ENCODE data around the gene EXTL1.
A peak's percentile ranks its signal among the peaks of the same experiment; 100 is the strongest.

EXTL1 gene

DNA sequence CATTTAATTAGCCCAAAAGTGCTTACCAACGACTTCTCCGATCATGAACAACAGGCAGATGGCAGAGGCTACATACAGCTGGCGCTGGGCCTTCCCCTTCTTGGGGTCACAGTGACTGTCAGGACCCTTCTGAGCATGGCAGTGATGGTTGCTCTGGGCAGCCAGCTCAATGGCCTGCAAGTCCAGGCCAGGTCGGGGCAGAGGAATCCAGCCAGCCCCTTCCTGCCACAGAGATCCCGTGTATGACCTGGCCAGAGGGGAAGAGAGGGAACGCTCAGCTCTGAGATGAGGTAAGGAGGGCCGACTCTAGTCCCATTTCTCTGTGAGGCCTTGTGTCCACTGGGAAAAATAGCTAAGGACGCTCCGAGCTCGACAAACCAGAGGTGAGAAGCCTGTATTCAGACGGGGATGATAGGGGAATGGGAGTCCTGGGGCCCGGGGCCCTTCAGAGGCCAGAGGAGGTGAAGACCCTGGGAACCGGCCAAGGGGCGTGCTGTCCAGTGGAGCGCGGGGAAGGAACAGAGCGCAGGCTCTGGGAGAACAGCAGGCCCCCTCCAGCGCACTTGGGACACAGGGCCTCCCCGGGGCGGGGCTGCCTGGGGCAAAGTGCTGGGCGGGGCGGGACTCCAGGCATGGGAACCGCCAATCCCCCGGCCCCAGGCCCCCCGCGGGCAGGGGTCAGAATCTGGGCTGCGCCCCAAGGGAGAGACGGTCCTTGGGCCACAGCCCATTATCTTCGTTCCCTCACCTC is 23.6 kb downstream of the EXTL1 start:
- DNase-seq = no peak

DNA sequence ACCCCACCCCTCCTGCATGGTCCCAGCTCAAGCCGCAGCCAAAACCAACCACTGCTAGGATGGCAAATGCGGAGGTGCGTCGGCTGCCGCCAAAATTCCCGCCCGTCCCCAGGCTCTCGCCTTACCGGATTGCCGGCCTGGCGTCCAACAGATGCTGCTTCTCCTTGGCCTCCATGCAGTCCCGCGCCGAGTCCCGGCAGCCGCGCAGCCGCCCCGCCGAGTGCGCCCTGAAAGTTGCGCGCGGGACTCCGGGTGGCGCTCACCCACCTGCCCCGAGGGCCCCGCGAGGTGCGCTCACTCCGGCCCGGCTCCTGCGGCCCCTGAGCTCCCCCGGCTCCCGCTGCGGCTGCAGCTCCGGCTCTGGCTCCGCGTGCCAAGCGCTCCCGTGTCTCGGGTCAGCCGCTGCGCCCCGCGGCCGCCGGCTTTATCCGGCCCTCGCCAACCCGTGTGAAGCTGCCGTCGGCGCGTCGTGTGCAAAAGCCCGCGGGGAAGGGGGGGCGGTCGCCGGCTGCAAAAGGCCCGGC is 24.2 kb downstream of the EXTL1 start, which contains the start of gene SLC30A2:
TSS of gene SLC30A2 (minus strand) at position 397 of the 524 bp plus-strand sequence. CDS start at position 175, 222 bp downstream.
- peak in 1 of 2 donors; percentile 15 for DNase-seq

DNA sequence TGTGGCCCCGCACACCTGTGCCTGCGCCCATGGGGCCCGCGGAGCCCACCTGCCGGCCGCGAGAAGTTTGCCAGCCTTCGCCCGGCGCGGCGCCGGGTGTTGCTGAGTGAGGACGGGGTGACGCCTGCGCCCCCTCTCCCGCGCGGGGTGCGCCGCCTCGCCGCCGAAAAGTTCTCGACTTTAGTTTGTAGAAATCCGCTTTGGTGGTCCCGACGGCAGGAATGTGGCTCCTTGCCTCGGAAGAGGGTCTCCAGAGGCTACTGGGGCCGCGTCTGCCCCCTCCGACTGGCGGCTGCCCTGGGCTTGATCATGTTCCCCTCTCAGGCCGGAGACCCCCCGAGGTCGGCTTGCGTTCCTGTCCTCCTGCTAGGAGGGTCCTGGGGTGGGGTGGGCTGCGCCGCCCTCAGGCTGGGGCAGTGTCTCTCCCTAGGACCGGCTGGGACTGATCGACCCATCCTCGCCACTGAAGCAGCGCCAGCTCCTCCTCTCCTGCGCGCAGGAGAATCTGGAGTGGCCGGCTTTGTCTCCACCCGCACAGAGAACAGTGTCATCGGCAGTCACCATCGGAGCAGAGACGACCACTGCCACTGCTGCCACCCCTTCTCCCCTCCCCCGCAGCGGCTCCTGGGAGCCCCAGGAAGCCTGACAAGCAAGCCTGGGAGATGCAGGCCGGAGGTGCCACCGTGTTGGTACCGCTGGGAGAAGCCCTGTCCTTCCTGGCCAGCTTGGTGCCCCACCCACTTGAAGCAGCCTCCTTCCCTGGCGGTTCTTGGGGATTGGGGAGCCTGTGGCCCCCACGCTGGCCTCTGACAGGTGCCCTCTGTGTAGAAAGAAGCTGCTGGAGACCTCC is 24.9 kb downstream of the EXTL1 start:
- DNase-seq = no peak

DNA sequence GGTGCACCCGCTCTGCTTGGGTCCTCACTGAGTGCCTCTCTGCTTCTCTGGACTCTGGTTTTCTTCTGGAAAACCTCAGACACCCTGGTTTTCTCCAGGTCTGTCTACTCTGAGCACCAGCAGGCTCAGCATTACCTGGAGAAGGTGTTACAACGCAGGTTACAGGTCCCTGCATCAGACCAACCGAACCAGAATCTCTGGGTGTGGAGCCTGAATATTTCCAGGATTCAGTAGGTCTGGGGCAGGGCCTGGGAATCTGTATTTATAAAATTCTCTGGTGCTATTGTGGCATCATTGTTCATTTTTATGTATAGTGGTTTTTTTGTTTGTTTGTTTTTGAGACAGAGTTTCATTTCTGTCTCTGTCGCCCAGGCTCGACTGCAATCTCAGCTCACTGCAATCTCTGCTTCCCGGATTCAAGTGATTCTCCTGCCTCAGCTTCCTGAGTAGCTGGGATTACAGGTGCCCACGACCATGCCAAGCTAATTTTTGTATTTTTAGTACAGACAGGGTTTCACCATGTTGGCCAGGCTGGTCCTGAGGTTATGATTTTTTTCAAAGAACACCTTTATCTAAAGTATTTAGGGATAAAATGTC is 25.8 kb downstream of the EXTL1 start:
- no peak for DNase-seq

DNA sequence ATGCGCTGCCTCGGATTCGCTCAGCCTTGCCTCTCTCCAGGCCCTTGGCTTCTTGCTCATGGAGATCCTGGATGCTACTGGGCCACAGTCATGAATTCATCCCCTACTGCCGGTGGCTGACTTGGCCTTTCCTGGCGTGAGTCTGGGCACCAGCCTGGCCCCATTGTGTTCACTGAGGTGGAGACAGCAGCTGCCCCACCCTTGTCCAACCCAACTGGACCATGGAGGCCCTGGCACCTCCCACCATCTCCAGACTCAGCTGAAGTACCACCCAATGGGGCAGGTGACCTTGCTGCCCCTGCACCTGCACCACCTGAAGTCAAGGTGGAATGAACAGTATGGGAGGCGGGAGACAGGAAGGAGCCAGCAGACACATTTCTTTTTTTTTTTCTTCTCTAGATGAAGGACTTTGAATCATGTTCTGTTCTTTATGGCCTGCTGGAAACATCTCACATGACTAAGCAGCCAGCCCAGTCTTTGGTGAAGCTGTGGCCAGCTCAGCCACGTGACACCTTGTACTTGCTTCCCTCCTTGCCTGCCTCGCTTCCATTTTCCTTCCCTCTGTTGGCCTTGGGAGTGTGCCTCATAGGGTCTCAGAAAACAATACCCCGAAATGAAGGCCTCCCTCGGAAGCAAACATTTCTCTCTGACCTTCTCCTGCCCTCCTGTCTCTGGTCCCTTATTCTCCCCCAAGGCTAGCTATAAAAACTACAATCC is 28.1 kb downstream of the EXTL1 start:
- DNase-seq = no peak

DNA sequence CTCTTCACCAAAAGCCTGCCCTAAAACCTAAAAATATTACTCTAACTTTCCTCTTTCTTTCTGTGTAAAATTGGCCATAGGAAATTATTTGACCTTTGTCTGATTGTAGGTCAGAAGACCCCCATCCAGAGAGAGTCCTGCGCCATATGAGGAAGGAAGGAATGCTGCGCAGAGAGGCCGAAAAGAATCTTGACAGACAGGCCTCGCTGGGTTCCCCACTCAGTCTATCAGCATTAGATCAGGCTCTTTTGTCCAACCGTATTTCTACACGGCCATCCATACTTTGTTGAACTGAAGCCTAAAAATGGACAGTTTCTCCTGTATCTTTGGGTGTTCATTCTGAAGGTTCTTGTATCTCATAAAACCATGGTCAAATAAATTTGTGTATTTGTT is 28.7 kb downstream of the EXTL1 start:
- no peak for DNase-seq

DNA sequence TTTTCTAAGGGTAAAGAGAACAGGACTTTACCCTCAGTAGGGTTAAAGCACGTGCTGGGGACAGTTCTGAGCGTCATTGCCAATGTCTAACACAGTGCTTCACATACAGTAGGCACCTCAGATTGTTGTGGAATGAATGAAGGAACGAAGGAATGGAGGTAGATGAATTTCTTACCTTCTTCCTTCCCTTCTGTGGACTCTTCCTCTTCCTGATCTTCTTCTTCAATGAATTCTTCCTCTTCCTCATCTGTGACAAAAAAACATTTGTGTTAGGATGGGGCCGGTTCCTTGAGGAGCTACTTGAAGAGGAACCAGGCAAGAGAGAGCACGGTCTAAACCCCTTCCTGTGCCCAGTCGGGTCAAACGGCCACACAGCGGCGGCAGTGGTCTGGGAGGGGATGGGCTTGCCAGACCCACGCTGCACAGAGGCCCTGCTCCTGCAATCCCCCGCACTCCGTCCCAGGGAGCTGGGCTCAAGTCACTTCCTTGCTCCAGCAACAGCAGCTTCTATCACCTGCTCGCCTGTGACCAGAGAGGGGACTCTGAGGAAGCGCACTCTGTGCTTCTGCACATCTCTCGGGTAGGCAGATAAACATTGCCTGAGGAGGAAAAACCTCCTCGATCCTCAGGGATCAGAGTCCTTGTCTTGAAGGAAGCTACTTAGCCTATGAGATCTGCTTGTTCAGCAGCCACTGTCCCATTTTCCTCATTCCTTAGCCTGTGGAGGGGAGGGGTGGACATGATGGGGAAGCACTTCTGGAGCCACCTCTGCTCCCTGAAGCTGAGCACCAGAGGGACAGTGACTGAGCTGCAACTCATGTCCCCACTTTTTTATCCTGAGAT is 32.4 kb downstream of the EXTL1 start:
- no peak for DNase-seq

DNA sequence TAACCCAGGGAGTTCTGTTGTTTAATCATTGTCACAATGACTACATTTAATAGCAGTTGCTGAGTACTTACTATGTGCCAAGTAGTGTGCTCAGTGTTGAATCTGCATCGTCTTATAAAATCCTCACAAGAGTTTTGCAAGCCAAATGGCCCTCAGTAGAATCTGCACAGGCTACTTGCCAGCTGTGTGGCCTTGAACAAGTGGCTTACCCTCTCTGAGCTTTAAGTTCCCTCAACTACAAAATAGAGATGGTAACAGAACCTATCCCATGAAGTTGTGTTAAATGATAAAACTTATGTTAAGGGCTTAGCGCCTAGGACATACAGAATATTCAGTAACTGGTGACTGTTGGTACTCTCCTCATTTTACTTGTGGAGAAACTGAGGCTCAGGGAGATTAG is 33.5 kb downstream of the EXTL1 start:
- DNase-seq = no peak

DNA sequence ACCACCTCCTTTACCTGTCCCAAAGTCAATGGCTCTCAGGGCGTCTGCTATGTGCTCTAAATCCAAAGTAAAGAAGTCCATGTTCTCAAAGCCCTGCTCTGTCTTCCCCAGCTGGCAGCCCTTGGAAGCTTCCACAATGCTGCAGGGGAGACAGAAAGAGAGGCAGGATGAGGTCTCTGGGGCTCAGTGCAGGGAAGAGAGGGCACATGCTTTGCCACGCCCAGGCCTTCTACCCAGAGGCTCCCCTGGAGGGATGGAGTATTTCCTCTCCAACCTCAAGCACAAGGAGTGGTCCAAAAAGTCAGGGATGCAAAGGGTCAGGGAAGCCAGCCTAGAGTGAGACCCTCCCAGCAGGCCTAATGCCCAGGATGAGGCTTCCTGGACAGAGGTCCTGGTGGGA is 35.6 kb downstream of the EXTL1 start:
- no peak for DNase-seq

- no peak for DNase-seq
Measured at GRCh38 chr1:26058052-26058595, 36.5 kb downstream of the EXTL1 start.

- DNase-seq = no peak
Measured at GRCh38 chr1:26059906-26060305, 38.3 kb downstream of the EXTL1 start.

- no peak for DNase-seq
Measured at GRCh38 chr1:26060832-26061574, 39.4 kb downstream of the EXTL1 start.

DNA sequence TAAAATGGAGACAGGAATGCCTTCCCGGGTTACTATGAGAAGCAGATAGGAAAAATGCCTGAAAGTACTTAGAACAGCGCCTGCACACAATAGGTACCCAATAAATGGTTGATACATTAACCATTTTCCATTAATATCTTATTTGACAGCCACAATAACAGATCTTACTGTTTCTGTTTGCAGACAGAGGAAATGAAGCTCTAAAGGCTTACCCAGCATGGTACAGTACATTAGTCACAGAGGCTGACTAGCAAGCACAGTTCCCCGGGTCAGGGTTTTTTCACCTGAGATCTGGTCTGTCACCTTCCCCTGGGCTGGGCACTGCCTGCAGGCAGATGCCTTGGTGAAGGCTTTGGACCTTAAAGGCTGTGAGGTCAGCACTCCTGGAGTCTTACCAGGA is 43.0 kb downstream of the EXTL1 start:
- no peak for DNase-seq

DNA sequence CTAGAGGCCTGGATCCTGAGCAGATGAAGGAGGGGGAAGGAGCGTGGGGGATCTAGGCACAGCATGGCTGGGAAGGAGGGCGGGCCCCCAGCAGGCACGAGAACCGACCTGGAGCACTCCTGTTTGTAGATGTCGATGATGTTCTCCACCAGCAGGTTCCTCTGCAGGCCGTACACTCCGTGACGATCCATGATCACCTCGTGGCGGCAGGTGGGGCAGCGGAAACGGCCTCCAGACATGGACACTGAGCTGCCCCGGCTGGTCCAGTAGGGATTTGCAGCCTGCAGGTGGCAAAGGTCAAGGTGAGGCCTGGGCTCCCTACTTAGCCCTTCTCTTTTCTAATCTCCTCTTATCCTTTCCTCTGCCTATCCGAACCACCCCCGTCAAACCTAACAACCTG is 44.6 kb downstream of the EXTL1 start:
- no peak for DNase-seq

GRCh38 chr1:26066857-26067256 is 45.3 kb downstream of the EXTL1 start:
- DNase-seq = no peak

DNA sequence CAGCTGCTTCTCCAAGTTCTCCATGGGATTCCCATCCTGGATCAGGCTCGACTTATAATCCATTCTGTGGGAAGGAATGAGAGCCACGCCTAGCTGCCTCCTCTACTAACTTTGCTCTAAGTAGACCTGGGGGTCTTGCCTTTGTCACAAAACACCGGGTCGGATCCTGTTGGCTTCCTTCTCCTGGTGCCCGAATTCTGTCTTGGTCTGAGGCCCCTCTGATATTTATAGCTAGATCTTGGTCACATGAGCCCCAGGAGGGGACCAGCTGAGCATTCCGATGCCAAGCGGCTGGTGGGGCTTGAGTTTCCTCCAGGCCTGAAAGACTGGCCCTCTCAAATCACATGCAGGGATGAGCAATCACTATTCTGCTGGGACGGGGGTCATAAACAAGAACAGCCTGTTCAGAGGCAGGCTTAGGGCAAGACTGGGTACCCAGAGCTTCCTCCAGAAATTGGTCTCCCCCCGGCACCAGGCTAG is 45.9 kb downstream of the EXTL1 start, which contains the start of gene TRIM63:
TSS of gene TRIM63 (minus strand) at position 199 of the 480 bp plus-strand sequence. CDS start at position 63, 136 bp downstream.
- no peak for DNase-seq

GRCh38 chr1:26069941-26070295 is 48.3 kb downstream of the EXTL1 start:
- DNase-seq = no peak

DNA sequence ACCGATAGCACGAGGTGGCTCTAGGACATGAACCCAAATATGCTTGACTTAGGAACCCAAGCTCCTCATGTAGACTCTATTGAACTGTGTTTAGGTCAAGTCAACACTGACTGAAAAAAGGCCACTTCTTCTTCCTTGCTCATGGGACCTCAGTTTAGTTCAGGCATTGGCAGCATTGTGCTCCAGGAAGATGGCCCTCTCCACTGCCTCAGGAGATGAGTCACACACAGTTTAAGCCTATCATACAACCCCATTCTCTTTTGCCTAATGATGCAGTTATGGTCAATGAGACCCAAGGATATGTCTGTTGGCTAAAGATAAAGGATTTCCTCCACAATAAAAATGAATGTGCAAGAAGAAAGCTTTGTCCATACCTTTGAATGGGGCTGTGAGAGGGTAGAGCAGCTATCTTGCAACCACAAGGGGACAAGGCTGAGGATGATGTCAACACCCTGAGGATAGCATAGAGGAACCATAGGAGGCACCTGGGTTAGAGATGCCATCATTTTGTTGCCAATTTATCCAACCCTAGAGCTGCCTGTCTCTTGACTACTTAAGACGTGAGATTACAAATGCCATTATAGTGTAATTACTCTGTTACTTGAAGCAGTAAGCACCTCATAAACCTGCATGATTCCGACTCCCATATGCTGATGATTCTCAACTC is 48.9 kb downstream of the EXTL1 start:
- no peak for DNase-seq

GRCh38 chr1:26070963-26071342 is 49.4 kb downstream of the EXTL1 start:
- DNase-seq = no peak

DNA sequence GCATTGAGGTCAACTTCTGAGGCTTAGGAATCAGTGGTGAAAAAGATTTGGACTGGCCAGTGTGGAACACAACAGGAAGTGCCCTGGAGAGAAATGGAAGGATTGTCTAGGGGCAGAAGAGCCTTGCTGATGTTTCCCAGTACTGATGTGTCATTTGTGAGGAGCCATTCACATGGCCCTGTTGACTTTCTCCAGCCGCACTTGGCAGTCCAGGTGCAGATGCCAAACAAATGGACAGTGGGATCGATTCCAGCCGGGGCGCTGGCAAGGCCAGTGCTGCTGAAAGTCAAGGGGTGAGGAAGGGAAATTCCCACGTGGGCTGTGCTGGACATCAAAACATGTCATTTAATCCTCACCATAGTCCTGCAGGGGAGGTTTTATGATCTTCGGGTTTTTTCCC is 50.7 kb downstream of the EXTL1 start:
- DNase-seq = no peak

All from stimulated activated CD4-positive, alpha-beta T cell treated with anti-CD3 and anti-CD28 coated beads, Interleukin-2, amount 100 ng/mL, for 24 hours (primary cell).